ENCODE results near the gene BRF1.

The BRF1 gene

DNA sequence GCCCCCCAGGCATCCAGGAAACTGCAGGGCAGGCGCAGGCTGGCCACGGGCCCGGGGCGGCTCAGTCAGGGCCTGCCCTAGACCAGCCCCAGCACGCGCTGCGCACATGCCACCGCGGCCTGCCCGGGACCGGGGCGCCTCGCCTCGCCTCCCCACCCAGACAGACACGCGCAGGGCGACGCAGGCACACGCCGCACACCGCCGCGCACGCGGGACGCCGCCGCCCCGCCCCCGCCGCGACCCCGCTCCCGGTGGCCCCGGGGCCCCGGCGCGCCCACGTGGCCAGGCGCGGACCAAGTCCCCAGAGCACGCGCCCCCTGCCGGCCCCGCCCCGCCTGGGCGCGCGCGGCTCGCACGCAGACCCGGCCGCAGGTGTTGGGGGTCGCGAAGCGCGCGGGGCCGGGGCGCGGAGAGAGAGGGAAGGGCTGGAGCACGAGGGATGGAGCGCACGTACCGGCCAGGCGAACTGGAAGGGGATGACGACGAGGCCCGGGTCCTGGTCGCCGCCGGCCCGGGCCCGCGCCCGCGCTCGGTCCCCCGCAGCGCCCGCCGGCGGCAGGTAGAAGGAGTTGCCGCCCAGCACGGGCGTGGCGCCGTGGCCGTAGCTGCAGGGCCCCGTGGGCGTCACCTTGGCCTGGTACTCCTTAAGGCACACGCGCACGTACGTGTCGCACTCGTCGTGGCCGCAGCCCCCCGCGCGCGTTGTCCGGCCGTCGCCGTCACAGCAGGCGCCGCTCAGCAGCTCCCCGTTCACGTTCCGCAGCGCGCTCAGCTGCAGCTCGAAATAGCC is 133.3 kb downstream of the BRF1 start:
- H3K27ac ChIP-seq: peak overlapping the region; percentile 76
- TF ChIP-seq, protein P1, sequence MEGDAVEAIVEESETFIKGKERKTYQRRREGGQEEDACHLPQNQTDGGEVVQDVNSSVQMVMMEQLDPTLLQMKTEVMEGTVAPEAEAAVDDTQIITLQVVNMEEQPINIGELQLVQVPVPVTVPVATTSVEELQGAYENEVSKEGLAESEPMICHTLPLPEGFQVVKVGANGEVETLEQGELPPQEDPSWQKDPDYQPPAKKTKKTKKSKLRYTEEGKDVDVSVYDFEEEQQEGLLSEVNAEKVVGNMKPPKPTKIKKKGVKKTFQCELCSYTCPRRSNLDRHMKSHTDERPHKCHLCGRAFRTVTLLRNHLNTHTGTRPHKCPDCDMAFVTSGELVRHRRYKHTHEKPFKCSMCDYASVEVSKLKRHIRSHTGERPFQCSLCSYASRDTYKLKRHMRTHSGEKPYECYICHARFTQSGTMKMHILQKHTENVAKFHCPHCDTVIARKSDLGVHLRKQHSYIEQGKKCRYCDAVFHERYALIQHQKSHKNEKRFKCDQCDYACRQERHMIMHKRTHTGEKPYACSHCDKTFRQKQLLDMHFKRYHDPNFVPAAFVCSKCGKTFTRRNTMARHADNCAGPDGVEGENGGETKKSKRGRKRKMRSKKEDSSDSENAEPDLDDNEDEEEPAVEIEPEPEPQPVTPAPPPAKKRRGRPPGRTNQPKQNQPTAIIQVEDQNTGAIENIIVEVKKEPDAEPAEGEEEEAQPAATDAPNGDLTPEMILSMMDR (conservative IDR thresholded peaks at IDR 0.05): peak; percentile 72

DNA sequence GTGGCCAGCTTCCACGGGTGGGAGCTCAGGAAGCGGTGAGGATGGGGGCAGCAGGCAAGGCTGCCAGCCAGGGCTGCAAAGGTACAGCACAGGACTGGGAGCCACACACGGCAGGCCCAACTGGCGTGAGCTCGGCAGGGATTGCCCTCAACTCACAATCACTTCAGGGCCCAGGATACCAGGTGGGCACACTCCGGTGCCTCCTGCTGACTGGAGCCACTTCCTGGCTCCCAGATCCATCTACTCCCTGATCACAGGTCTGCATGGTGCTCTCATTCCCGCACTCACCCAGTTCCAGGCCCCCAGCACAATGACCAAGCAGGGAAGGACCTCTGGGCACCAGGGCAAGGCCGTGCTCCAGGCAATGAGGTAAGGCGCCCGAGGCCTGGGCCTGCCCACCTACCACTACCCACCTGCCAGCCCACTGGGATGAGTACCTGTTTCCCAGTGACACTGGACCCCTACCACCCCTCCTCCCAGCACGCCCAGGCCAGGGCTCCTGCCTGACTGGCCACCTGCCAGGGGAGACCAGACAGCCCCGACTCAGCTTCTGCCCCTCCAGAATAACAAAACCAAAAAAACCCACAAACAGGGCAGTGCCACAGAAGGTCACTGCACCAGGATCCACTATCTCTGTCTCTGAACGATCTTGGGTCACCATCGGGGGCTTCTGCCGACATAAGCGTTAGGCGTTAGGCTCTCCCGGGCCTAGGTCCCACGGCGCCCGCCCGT is 134.1 kb downstream of the BRF1 start:
- peak overlapping the region; percentile 76 for H3K27ac ChIP-seq
- TF ChIP-seq, protein P1 (conservative IDR thresholded peaks at IDR 0.05): no peak

DNA sequence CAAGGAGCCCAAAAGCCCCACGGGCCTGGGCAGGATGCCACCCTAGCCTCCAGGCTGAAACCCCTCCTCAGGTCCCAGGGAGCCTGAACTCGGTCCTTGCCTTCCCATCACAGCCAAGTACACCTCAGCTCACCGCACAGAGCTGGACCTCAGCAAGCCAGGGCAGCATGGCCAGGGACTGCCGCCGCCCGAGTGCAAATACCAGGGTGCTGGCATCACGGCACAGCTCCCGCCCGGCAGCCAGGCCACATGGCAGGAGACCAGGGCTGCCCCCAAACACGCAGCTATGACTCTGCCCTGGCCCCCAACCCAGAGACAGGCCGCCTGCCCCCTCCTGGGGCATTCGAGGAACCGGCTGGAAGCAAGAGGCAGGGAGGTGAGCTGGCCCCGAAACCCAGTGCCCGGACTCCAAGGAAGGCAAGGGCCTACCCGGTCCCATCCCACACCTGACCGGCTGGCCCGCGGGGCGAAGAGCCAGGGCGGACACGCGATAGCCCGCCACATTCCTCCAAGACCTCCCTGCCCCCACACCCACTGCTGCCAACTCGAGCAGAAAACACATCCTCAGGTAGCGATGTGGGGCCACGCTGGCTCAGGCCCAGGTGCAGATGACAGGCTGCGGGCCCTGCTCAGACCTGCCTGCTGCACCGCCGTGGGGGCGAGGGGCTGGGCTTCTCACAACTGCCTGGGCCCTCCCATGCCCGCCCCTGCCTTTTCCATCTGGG is 134.9 kb downstream of the BRF1 start:
- peak overlapping the region; percentile 76 for H3K27ac ChIP-seq
- TF ChIP-seq, protein P1 (conservative IDR thresholded peaks at IDR 0.05): no peak

DNA sequence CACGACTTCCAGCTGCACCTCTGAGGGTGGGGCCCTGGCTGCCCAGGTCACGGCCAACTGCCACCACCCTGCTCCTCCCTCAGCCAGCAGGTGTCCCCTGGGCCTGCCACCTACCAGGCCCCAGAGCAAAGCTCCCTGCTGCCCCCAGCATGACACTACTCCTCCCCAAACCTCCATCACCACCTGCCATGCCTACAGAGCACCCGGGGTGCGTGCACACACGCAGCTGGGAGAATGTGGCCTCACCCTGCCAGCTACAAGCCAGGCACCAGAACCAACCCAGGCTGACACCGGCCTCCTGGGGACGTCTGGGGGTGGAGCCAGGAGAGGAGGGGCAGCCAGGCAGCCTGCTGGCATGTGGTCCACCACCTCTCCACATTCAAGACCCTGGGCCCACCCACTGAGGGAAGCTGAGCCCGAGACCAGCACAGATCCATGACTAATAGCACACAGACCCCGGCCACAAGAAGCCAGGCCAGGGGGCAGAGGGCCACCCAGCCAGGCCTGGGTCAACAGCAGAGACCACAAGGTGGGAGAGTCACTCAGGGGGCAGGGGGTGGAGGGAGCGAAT is 135.6 kb downstream of the BRF1 start:
- peak overlapping the region; percentile 76 for H3K27ac ChIP-seq
- TF ChIP-seq, protein P1 (conservative IDR thresholded peaks at IDR 0.05): no peak

DNA sequence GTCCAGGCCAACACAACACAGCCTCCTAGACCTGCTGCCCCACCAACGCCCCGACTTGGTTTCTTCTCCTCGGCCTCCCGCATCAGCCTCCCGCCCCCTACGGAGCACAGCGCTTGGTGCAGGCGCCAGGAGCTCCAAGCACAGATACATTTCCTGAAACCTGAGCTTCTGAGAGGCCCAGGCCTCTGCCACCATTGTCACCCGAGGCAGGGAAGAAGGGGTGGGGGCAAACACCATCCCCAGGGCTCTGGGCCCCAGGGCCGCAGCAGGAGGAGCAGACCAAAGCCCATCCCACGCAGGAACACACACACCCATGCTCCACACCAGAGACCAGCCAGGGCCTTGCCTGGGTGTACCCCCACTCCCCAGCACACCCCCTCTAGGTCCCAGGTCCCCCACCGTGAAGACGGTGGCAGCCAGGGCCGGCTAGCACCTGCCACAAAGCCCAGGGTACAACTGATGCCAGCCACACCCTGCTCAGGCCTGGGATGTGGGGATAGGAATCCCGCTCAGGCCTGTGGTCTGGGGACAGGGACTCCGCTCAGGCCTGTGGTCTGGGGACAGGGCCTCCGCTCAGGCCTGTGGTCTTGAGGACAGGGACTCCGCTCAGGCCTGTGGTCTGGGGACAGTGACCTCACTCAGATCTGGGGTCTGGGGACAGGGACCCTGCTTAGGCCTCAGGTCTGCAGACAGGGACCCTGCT is 137.6 kb downstream of the BRF1 start:
- peak overlapping the region; percentile 4; the same call in 1 of the 2 replicates for H3K27ac ChIP-seq

DNA sequence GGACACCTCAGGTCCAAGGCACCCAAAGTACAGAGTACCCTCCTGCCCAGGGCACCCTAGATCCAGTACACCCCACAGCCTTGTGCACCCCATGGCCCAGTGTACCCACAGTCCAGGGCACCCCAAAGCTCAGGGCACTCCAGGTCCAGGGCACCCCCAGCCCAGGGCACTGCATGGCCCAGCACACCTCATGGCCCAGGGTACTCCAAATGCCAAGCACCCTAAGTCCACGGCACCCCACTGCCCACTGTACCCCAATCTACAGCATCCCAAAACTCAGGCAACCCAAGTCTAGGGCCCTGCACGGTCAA is 138.2 kb downstream of the BRF1 start:
- no peak overlapping the region for H3K27ac ChIP-seq
- TF ChIP-seq, protein P1 (conservative IDR thresholded peaks at IDR 0.05): no peak

More for the DNA sequence above, 137.6 kb downstream of the BRF1 start:
- TF ChIP-seq, protein P1 (conservative IDR thresholded peaks at IDR 0.05): no peak

Measured in VCaP (cell line).